Germinal center (tissue), 1 donor: ENCODE data around the gene DSP.
A peak's percentile ranks its signal among the peaks of the same experiment; 100 is the strongest.

ENCODE experiments used
- DNase-seq: peaks from one replicate; pipeline ENCODE4 v3.0.0; 2012; ENCODE audit warnings: mixed read lengths, low spot score

DSP gene, protein sequence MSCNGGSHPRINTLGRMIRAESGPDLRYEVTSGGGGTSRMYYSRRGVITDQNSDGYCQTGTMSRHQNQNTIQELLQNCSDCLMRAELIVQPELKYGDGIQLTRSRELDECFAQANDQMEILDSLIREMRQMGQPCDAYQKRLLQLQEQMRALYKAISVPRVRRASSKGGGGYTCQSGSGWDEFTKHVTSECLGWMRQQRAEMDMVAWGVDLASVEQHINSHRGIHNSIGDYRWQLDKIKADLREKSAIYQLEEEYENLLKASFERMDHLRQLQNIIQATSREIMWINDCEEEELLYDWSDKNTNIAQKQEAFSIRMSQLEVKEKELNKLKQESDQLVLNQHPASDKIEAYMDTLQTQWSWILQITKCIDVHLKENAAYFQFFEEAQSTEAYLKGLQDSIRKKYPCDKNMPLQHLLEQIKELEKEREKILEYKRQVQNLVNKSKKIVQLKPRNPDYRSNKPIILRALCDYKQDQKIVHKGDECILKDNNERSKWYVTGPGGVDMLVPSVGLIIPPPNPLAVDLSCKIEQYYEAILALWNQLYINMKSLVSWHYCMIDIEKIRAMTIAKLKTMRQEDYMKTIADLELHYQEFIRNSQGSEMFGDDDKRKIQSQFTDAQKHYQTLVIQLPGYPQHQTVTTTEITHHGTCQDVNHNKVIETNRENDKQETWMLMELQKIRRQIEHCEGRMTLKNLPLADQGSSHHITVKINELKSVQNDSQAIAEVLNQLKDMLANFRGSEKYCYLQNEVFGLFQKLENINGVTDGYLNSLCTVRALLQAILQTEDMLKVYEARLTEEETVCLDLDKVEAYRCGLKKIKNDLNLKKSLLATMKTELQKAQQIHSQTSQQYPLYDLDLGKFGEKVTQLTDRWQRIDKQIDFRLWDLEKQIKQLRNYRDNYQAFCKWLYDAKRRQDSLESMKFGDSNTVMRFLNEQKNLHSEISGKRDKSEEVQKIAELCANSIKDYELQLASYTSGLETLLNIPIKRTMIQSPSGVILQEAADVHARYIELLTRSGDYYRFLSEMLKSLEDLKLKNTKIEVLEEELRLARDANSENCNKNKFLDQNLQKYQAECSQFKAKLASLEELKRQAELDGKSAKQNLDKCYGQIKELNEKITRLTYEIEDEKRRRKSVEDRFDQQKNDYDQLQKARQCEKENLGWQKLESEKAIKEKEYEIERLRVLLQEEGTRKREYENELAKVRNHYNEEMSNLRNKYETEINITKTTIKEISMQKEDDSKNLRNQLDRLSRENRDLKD (N-terminal part only)

DNA sequence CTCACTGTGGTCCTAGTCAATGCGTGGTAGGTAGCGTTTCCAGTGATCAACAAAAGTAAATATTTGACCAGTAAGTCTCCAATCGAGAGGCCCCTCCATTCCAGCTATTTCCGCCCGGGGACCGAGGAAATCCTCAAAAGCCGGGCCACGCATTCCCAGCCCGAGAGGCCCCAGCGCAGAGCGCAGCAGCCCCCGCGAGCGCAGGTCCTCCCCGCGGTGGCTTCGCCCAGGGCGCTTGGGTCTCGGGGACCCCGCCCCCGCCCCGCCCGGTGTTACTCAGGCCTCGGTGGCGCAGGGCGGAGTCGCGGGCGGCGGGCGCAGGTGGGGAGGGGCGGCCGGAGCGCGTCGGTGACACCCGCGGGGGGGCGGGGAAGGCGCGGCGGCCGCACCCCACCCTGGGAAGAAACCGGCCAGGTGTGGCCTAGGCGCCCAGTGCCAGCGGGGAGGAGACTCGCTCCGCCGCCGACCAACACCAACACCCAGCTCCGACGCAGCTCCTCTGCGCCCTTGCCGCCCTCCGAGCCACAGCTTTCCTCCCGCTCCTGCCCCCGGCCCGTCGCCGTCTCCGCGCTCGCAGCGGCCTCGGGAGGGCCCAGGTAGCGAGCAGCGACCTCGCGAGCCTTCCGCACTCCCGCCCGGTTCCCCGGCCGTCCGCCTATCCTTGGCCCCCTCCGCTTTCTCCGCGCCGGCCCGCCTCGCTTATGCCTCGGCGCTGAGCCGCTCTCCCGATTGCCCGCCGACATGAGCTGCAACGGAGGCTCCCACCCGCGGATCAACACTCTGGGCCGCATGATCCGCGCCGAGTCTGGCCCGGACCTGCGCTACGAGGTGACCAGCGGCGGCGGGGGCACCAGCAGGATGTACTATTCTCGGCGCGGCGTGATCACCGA, at the start of gene DSP:
TSS of gene DSP (plus strand) at position 497 of the 890 bp plus-strand sequence. CDS start at position 742, 245 bp downstream.
- peak; percentile 37 for DNase-seq

DNA sequence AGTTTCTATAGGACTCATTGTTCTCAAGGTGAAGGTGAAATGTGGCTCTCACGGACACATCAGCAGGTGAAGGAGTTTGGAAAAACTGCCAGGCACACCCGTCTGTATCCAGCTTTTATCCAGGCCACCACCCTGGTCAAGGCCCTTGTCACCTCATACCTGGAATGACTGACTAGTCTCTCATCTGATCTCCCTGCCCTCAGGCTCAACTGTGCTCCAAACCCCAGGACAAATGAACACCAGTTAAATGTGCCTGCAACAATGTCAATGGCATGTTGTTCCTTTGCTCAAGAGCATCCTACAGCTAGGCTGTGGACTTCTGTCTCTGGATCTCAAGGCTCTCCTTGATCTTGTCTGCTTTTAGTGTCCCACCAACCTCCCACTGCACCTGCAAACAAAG, 47.6 kb upstream of the DSP start:
- DNase-seq = no peak

DNA sequence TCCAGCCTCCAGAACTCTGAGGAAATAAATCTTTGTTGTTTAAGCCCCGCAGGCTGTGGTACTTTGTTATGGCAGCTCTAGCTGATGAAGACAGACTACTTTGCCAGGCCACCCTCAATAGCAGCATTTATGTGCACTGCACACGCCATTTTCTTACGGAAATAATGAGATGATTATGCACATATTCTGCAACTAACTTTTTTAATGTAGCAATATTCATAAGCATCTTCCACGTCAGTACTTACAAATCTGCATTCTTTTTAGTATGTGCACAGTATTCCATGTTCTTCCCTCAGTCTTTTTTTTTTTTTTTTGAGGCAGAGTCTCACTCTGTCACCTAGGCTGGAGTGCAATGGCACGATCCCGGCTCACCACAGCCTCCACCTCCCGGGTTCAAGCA, 46.8 kb upstream of the DSP start:
- no peak for DNase-seq

DNA sequence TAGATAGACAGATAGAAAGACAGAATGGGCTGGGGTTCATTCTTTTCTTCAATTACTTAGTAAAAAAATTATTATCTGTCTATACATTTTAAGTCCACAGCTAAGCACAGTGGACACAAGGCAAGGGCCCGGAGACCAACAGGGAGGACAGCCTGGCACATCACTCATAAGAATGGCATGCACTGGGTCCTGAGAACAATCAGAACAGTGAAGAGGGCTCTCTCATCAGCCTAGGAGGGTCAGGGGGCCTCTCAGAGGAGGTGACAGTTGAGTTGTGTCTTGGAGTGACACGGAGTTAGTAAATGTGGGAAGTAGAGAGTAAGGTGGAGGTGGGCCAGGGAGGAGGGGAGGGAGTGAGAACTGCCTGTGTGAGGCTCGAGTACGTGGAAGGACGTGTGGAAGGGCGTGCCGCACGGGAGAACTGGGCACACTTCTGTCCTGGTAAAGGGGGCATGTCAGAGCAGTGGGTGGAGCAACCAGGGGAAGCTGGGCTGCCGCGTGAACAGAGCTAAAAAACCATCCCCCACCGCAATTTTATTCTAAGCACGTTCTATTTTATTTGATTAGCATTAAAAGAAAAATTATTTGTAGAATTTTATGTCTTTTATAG, 45.1 kb upstream of the DSP start:
- no peak for DNase-seq

DNA sequence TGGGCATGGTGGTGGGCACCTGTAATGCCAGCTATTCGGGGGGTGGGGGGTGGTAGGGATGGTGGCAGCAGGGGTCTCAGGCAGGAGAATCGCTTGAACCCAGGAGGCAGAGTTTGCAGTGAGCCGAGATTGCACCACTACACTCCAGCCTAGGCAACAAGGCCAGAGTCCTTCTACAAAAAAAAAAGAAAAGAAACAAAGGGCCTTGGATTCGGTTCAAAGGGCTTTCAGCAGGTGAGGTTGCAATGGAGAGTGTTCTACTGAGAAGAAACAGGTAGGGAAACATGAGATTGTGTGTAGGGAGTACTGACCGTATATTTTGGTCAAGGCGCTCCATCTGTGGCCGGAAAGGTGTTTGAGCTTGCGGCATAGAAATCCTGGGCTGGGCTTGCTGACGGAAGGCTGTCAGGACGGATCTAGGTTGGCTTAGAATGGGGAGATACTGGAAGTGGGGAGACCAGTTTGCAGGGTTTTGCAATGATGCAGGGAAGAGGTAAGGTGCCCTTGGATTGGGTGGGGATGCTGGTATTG, 40.7 kb upstream of the DSP start:
- DNase-seq = no peak

DNA sequence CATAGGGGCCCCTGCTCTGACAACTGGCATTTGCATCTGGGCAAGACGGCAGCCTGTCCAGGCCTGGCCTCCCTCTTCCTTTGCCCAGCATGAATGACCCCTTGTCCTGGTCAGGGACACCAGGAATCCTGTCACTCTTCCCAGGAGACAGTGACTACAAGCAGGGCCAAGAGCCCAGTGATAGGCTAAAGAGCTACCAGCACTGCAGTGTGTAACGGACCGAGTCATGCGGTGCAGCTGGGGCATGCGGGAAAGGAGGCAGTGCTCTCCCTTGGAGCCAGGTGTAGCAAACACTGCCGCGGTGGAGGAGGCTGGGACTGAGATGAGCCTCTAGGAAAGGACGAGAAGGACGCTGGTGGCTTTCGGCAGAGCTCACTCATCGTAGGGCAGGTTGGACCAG, 38.7 kb upstream of the DSP start:
- no peak for DNase-seq

DNA sequence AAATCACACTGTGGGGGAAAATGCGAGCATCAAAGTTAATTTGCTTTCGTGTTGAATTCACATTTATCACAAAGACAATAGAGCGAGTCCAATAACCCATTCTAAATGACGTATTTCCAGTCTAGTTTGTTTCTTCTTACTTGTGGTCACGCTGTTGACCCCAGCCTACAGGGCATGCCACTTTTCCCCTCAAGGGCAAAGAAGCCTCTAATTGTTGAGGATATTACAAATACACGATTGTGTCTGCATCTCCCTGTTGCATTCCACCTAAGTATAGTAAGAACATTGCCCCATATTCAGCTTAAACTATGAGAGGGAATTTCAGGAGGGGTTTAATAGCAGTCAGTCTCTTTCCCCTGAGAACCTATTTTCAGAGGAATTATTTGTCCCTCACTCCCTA, 37.4 kb upstream of the DSP start:
- DNase-seq = no peak

DNA sequence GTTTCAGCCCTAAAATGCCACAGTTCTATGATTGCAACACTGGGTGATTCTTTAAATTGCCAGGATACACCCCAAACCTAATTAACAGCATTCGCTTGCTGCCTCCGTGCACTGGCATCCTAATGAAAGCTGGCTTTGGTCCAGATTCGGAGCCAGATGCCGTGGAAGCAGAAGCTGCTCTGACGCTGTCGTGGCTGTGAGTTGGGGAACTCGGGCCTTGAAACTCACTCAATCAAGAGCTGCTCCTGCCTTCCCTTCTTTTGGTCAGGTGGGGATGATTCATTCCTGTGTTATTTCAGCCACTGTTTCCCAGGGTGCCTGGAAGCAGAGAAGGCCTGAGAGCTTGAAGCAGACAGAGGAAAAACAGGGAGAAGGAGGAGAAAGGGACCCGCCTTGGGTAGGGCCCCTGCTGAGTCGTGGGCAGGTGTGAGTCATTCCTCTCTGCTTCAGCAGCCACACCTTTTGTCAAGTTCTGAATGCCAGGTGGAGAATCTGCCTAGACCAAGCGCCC, 36.2 kb upstream of the DSP start:
- DNase-seq = no peak

DNA sequence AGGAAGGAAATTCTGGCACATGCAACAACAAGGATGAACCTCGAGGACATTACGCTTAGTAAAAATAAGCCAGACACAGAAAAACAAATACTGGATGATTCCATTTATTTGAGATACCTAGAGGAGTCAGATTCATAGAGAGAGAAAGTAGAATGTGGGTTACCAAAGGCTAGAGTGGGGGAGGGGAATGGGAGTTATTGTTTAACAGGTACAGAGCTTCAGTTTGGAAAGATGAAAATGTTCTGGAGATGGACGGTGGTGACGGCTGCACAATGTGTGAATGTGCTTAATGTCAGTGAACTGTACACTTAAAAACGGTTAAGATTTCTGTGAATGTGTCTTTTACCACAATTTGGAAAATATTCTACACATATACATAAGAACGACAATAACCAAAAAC, 33.9 kb upstream of the DSP start:
- DNase-seq = no peak

DNA sequence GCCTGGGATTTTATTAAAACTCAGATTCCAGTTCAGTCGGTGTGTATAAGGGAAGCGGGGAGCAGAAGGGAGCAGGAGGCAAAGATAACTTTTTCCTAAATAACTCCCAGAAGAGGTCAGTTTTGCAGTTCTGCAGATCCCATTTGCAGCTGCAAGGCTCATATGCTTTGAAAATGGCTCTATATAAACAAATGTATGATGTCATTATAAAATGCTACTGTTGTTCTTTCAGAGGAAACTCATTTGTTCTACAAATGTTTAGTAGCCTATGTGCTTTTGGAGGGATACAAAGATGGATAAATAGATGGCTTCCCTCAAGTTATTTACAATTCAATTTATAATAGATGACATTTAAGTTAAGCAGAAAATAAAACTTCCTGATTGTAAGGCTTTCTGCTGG, 29.2 kb upstream of the DSP start:
- no peak for DNase-seq

DNA sequence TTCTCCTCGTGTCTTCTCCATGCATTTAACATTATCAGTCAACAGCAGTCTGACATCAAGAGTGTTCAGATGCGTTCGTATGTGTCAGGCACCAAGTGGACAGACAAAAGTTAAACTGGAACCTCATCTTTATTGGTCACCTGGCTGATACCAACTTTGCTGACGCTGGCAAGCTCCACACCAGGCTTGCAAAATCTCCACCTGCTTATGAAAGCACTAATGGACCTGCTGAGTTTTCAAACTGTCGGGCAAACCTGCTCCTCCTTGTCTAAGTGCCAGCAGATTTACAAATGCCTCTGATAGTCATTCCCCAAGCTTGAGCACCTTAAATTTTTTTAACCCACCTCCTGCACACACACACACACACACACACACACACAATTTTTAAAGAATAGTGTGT, 27.9 kb upstream of the DSP start:
- no peak for DNase-seq

DNA sequence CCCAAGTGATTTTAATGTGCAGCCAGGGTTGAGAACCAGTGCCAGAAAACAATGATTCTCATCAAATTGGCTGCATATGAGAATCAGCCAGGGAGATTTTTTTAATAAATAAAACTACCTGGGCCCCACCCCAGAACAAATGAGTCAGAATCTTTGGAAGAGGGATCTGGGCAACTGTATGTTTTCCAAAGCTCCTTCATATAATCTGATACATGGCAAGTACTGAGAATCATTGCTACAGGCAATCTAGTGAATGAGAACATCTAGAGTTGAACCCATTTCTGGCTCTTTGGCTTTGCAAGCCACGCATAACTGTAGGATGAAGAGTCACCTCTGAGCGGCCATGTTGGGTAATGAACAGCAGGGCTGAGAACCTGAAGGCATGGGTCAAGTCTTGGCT, 26.1 kb upstream of the DSP start:
- no peak for DNase-seq

DNA sequence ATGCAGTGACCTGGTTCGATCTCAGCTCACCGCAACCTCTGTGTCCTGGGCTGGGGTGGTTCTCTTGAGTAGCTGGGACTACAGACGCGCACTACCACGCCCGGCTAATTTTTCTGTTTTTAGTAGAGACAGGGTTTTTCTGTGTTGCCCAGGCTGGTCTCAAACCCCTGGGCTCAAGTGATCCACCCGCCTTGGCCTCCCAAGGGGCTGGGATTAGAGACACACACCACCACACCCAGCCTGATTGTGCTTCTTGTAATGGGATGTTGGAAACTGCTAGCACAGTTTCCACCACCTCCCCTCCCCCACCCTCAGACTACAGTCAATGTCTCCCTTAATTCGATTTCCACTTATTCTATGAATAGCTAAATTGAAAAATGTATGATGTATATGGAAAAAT, 22.6 kb upstream of the DSP start:
- DNase-seq = no peak

DNA sequence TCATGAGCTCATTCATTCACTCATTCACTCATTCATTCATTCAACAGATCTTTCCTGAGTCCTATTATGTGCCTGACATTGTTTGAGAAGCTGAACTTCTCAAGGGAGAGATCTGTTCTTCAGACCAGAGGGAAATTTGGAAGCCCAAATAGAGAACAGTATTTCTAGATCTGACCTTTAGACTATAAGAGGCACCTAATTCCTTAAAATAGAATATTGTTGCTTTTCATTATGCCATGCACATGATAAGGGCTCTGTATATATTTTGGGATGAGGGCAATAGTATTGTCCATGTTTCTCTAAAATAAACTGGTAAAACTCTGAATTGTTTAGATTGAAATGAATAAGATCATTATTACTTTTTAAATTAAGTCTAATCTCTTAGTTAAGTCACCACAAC, 18.6 kb upstream of the DSP start:
- no peak for DNase-seq

DNA sequence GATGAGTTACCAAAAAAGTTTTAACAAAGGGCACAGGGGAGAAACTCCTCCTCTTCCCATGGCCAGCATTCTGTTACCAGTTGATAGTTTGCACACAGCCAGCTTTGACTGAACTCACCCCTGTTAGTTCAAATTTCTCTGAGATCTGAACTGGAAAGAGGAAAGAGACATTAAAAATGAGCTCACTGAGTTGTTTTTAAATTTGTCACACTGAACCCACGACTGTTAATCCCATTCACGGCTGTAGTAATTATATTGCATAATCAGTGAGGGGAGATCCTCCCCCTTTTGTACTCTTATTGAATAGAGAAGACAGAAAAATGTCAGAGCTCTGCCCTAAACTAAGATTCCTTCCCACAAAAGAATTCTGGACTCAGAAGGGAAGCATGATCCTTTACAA, 17.5 kb upstream of the DSP start:
- no peak for DNase-seq

DNA sequence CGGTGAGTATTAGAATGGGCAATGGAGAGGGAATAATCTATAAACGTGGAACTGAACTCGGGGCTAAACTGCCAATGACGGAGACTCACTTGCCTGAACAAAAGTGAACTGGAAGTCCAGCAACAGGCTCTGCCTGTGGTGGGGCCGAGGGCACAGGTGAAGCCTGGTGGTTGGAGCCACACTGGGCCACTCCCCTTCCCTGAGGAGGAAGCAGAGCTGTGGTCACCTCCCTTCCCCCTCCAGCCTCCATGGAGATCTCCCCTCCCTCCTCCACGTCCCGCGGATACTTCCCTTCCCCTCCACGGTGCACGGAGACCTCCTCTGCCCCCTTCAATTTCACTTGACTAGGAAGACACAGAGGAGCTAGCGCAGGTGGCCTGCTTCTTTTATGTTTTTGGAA, 14.7 kb upstream of the DSP start:
- no peak for DNase-seq

DNA sequence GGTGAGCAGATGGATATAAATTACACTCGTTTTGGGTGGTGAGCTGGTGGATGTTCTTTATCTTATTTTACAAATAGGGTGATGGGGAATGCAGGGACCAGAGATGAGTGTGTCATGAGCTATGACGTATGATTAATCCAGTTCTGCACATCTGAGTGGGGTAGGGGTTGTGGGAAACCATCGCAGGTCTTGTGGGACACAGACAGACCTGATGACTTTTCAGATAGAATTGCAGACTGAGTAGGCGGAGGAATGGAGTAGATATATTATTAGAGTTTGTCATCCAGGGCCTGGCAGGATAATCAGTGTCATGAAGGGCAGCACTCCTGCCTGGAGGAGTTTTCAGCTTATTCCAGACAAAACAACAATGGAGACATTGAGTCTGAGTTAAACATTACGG, 12.9 kb upstream of the DSP start:
- DNase-seq = no peak

DNA sequence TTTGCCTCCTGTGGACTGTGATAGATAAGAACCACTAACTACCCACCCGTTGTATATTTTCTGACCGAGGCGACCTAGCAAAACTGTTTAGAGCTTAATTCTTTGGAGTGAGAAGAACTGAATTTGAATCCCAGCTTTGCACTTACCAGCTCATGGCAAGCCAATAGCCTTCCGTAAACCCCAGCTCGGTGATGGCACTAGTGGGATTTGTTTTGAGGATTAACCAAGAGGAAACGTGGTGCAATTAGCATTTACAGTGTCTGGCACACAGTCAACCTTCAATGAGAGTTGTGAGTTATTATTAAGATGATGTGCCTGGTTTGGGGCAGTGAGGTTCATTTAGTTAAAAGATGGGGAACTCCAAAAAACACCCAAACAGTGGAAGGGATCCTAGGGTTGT, 12.3 kb upstream of the DSP start:
- no peak for DNase-seq

DNA sequence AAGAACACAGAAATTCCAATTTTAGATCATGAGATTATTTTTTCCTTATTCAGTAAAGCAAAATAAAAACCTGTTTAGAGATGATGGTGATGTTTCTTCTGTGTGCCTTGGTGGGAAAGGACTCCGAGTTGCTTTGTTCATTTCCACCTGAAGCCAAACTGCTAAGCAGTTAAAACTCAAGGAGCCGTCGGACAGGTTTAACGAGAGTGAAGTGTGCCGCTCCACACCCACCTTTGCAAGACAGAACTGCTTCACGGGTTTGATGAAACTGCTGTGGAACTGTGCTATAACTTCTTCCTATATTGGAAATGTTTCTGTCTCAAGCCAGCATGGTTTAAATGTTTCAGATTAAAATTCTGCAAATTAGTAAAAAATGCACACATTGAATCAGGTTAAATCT, 9.2 kb upstream of the DSP start:
- no peak for DNase-seq

DNA sequence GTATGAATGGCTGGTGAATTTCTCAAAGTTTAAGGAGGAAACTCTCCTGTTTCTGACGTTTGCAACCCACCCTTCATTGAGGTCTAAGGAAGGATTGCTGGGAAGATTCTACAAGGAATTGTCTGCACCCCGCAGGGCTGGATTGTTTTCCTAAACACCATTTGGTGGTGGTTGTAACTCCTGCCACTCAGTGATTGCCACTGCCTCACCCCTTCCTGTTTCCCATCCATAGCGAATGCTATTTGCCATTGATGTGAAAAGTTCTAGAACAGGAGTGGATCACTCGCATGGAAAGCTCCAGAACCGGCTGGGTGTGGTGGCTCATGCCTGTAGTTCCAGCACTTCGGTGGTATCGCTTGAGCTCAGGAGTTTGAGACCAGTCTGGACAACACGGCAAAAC, 8.7 kb upstream of the DSP start:
- DNase-seq = no peak

DNA sequence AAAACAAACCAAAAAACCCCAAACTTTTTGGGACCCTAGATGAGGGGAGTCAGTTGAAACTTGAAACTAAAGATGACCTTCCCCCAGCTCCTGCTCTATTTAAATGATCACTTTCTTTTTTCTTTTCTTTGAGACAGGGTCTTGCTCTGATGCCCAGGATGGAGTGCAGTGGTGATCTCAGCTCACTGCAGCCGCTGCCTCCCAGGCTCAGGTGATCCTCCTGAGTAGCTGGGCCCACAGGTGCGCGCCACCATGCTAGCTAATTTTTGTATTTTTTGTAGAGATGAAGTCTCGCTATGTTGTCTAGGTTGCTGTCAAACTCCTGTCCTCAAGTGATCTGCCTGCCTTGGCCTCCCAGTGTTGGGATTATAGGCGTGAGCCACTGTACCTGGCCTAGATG, 7.3 kb upstream of the DSP start:
- DNase-seq = no peak
